Thyroid gland (tissue), 4 donors: ENCODE data around the gene TNIP2.

Experiments used
- CTCF ChIP-seq, 6 experiments: fragments of 200-600 bp in 3 of 6; fragments of 450-650 bp in 3 of 6; sonication (generic) in 3 of 6; IDR thresholded peaks; one replicate each; pipeline ENCODE4 v1.5.1; 2016 to 2019; ENCODE audit warnings: antibody characterized with exemption in 6 of 6, mild to moderate bottlenecking in 2 of 6, inconsistent platforms in 1 of 6, moderate library complexity in 1 of 6
- POLR2A ChIP-seq, 2 donors: fragments of 450-650 bp; IDR thresholded peaks; one replicate each; pipeline ENCODE4 v1.6.1; 2017; ENCODE audit warnings: antibody characterized with exemption in 2 of 2, mild to moderate bottlenecking in 2 of 2, moderate library complexity in 1 of 2

GRCh38 chr4:2696423-2696822 lies 59.7 kb downstream of the TNIP2 start:
- TF ChIP-seq CTCF (IDR thresholded peaks at IDR 0.05) (no peak), POLR2A (IDR thresholded peaks at IDR 0.05) (no peak)
